D721Med (cell line): Measurements from ENCODE around the gene PRKCQ.
"Not testable (repeated sequence)": the region's sequence is repeated elsewhere in the genome, so short reads cannot be mapped to it uniquely, and the experiment has no call there.

ENCODE experiments used
- DNase-seq: peaks from one replicate; pipeline ENCODE4 v3.0.0; 2011; ENCODE audit warnings: low spot score; ENCODE audit not compliant: insufficient read length
- FAIRE-seq: peaks from 2 replicates; lab custom pipeline; 2011; peaks lifted over from hg19 to GRCh38; lab: Jason Lieb, UNC
- TF ChIP-seq, protein P1 (sequence below): IDR thresholded peaks from 2 replicates; pipeline ENCODE4 v1.5.1; 2012; ENCODE audit warnings: mild to moderate bottlenecking, control low read depth; ENCODE audit not compliant: insufficient read depth; ENCODE audit errors: missing control alignments

PRKCQ gene

DNA sequence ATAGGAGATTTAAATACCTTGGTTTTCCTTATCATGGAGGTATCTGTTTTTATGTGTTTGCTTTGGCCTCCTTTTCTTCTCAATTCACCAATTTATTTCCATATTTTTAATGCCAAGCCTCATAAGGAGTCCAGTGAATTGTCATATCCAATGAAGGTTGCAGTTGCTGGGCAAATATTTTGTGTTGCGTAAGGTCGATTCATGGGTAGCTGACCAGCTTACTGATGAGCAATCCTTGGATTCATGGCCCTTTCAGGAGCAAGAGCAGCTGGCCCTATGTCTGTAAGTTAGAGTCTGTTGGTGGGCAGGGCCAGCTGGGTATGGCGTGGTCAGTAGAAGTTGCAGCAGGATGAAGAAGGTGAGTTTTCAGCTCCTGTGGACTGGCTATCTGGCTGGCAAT lies 194.4 kb downstream of the PRKCQ start:
- TF ChIP-seq, protein P1, sequence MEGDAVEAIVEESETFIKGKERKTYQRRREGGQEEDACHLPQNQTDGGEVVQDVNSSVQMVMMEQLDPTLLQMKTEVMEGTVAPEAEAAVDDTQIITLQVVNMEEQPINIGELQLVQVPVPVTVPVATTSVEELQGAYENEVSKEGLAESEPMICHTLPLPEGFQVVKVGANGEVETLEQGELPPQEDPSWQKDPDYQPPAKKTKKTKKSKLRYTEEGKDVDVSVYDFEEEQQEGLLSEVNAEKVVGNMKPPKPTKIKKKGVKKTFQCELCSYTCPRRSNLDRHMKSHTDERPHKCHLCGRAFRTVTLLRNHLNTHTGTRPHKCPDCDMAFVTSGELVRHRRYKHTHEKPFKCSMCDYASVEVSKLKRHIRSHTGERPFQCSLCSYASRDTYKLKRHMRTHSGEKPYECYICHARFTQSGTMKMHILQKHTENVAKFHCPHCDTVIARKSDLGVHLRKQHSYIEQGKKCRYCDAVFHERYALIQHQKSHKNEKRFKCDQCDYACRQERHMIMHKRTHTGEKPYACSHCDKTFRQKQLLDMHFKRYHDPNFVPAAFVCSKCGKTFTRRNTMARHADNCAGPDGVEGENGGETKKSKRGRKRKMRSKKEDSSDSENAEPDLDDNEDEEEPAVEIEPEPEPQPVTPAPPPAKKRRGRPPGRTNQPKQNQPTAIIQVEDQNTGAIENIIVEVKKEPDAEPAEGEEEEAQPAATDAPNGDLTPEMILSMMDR: no peak
- FAIRE-seq (no peak), DNase-seq (no peak)

DNA sequence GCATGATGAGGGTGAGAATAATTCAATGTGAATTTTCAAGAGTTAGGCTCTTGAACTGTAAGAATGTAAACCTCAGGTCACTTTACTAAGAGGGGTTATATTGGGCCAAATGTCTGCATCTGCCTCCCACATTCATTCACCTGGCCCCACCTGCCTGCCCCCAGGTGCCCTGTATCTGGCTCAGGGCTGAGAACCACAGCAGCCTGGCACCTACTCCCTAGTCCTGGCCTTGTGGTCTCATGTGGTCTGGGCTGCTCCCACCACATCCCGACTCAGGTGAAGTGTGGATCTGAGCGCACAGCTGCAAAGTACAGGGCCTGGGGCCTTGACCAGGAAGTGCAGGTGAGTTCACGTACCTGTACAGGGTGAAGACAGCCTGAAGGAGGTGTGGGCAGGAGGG lies 195.2 kb downstream of the PRKCQ start:
- TF ChIP-seq, protein P1: no peak
- no peak for DNase-seq
- FAIRE-seq: no peak

DNA sequence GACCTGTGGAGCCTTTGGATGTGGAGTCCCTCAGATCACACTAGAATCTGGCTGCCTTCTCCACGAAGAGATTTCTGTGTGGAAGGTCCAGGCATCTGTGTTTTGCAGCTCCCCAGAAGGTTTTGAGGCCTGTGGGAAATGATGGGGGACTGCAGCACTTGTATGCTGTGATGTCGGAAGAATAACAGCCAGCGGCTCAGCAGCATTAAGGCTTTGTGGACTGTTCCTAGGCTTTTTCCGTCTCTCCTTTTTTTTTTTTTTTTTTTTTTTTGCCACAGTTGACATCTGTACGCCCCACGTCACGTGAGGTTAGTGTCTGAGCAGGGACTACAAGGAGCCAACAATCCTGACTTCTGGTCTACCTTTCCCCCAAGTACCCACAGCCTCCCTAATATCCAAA lies 196.0 kb downstream of the PRKCQ start:
- FAIRE-seq (no peak), DNase-seq (no peak)
- TF ChIP-seq, protein P1: no peak

DNA sequence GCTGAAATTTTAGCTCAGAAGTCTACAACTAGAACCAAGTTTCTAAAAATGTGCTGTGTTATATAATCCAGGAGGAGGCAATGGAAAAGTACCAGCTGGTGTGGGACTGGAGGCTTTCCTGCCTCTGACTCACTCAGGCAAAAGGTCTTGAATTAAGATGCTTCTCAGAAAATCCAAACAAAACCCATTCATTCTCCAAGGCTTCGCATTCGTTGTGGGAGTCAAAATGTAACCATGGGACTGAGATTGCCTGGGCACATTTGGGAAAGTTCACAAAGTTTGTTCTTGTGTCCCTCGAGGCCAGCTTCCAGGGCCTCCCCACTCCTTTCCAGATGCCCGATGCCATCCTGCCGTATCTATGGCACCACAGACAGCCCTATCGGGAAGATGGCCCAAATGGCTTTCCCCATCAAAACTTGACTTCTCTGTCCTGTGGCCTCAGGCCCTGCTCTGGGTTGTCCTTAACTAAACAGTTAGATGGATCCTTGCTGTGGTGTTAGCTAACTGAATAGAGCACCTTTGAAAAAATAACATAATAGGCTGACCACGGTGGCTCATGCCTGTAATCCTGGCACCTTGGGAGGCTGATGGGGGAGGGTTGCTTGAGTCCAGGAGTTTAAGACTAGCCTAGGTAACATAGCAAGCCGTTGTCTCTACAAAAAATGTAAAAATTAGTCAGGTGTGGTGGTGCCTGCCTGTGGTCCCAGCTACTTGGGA lies 196.8 kb downstream of the PRKCQ start:
- TF ChIP-seq, protein P1: no peak
- DNase-seq (no peak), FAIRE-seq (no peak)

DNA sequence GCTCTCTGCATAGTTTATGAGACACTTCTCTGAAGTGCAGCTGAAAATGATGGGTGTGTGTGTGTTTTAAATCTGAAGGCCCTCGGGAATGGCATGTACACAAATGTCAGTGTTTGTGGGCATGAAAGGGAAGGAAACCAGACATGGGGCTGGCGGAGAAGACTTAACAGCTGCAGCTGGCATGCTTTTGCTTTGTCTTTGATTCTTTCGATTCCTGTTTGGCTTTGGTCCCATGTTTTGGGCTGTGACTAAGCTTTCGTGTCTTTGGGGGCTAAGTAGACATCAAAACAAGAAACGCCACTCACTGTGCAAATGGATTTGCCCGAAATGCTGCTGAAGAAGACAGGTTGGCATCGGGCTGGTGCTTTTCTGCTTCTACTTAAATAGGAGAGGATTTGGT lies 198.0 kb downstream of the PRKCQ start:
- DNase-seq: no peak
- TF ChIP-seq, protein P1: no peak
- no peak for FAIRE-seq

DNA sequence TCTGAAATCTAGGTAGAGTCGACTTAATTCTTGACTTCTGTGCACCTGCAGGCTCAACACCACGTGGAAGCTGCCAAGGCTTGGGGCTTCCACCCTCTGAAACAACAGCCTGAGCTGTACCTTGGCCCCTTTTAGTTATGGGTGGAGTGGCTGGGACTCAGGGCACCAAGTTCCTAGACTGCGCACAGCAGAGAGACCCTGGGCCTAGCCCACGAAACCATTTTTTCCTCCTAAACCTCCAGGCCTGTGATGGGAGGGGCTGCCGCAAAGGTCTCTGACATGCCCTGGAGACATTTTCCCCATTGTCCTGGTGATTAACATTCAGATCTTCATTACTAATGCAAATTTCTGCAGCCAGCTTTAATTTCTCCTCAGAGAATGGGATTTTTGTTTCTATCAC lies 199.6 kb downstream of the PRKCQ start:
- FAIRE-seq, DNase-seq: not testable (repeated sequence)

DNA sequence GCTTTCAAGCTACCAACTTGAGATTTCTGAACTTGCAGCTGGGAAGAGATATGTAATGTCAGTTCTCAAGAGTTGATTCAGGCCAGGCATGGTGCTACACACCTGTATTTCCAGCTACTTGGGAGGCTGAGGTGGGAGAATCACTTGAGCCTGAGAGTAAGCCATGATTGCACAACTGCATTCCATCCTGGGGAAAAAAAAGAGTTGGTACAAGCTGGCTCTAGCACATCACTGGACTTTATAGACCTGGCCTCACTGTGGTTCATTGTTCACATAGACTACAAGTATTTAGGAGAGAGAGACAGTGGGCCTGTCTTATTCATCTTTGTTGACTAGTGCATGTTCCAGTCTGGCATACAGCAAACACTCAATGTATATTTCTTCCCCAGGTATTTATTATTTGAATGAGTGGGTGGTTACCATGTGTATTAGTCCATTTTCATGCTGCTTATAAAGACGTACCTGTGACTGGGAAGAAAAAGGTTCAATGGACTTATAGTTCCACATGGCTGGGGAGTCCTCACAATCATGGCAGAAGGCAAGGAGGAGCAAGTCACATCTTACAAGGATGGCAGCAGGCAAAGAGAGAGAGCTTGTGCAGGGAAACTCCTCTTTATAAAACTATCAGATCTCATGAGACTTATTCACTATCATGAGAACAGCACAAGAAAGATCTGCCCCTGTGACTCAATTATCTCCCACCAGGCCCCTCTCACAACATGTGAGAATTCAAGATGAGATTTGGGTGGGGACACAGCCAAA lies 200.9 kb downstream of the PRKCQ start:
- DNase-seq (no peak), FAIRE-seq (no peak)
- TF ChIP-seq, protein P1: no peak
